Stimulated activated CD8-positive, alpha-beta memory T cell treated with anti-CD3 and anti-CD28 coated beads, Interleukin-2, amount 100 ng/mL, for 48 hours (primary cell): ENCODE data around the gene HOXA5.

ENCODE experiments used
- DNase-seq, 2 donors: peaks; one replicate each; pipeline ENCODE4 v3.0.0-alpha.2; 2020; ENCODE audit warnings: low read depth in 2 of 2

Gene HOXA5

DNA sequence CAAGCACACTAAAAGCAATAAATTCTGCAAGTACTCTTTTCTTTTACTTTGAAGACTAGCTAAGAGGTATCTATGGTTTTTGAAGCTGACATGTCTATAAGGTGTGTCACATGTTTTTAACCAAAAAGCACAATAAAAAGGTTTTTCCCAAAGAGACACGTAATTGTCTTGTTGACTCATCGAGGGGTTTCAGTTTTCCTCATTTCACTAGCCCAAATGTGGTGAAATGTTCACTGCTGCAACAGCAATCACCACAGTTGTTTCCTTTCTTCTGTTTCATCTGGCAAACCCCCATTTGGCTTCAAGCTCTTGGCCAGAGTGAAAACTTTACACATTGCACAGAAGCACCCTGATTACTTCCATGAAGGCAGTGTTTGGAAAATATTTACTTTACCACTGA, 9.1 kb downstream of the HOXA5 start:
- DNase-seq = no peak

DNA sequence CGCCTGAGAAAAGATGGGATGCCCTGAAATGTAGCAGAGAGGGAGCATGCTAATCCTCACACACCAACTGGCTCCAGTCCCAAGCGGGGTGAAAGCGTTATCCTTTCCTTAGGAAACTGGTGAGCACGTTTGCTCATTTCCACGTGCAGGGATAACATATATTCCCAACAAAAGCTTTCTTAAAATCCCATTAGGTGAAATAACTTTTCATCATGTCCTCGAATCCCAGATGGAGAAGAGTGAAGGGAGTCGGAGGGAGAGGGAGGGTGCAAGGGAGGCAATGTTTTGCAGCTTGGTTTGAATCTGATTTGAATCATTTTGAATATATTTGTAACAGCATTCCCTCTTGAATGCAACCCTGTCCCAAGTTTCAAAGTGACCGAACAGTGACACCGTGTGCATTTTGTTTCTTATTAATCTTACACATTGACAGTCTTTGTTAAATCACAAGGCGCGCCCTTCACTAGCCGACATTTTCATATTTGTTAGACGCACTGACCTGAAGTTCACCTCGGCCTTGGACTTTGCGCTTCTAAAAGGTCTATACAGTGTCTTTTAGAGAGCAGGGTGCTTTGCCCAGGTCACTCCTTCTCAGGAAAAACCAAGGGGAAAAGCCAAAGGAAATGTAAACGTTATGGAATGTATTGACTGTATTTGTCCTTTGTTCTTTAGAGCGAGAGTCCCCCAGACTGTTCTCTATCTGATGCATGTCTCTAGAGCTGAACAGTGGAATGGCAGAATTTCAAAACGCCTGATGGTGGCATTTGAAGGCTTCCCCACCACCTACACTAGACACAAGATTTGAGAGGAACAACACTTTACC, 9.9 kb downstream of the HOXA5 start:
- no peak for DNase-seq

DNA sequence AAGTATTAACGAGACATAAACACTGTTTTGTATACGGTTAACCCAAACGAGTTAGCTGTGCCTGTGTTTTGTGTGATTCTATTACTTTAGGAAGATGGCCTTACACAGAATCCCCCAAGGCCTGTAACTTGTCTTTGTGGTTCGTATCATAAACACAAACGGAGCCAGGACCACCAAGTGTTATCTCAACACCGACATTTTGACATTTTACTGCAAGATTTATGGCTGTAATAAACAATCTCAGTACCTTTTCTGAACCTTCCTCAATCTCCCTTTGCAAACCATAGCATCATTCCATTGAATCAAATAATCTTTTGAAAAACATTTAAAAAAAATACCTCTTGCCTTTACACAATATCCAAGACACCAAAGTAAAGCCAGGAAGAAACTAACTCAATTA, 10.5 kb downstream of the HOXA5 start:
- no peak for DNase-seq

DNA sequence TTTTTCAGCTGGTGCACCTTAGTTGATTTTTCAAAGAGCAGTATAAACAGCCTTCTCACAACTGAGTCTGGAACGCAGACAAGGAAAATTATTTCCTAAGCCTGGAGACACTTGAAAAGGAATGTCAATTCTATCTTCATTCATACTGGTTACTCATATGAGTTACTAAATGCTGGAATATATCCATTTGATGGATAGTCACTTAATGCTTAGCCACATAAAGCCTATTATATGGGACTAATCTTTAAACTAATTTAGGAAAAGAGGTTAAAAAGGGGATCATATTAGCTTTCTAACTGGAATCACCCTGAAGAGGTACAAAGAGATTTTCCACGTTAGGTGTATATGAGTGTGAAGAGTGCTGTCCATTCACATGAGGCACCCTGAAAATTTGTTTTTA, 11.3 kb downstream of the HOXA5 start:
- no peak for DNase-seq

DNA sequence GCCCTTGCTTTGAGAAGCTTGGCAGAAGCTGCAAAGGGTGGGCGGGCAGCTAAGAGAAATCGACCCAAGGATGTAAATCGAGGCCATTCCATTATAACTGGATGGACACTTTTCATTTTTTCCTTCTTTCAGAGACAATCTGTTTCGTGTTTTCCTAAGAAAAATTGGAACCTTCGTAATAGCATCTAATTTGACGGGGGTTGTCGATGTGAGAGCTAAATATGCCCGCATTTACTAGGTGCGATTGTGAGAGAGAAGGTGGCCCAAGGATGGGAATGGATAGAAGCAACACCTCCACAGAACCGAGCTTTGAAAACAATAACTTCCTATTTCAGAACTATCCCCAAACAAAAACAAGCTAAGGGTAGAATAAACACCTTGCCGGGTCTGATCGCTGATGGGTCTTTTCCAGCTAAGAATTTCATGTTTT, 12.1 kb downstream of the HOXA5 start:
- no peak for DNase-seq

DNA sequence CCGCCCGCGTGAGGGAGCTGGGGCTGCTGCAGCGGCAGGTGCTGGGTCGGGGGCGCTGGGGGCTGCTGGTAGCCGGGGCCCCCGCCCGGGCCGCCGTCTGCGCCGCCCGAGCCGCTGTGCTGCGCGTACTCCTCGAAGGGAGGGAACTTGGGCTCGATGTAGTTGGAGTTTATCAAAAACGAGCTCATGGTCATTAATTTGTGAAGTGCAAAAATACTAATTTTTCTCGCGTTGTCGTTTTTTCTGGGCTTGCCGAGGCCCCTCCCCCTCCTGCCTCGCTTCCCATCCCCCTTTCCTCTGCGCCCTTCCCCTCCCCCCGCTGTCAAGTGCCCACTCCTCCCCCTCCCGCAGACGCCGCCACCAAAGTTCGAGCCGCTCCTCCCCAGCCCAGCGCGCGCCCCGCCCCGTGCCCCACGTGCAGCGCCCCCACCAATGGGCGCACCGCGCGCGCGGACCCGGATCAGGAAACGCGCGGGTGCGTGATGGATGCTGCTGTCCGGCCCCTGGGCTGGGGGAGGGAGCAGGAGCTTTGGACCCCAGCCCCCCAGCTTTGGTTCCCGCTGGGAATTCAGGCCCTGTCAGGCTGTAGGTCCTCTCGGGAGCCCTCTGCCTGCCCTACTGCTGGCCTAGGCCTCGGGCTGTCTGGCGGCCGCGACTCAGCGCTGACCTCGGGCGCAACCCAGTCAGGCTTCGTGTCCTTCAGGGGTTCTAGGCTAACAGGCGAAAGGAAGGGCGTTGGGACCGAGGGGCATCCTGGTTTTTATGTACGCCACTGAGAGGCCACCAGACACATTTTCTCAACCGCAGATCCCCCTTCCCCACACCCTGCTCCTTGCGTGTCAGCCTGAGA, 12.7 kb downstream of the HOXA5 start, which contains the start of gene HOXA4:
Gene HOXA4 (minus strand): TSS at position 218 of the 850 bp plus-strand sequence. CDS start 24 bp downstream, at position 194.
- DNase-seq = peak; percentile 36 to 60

DNA sequence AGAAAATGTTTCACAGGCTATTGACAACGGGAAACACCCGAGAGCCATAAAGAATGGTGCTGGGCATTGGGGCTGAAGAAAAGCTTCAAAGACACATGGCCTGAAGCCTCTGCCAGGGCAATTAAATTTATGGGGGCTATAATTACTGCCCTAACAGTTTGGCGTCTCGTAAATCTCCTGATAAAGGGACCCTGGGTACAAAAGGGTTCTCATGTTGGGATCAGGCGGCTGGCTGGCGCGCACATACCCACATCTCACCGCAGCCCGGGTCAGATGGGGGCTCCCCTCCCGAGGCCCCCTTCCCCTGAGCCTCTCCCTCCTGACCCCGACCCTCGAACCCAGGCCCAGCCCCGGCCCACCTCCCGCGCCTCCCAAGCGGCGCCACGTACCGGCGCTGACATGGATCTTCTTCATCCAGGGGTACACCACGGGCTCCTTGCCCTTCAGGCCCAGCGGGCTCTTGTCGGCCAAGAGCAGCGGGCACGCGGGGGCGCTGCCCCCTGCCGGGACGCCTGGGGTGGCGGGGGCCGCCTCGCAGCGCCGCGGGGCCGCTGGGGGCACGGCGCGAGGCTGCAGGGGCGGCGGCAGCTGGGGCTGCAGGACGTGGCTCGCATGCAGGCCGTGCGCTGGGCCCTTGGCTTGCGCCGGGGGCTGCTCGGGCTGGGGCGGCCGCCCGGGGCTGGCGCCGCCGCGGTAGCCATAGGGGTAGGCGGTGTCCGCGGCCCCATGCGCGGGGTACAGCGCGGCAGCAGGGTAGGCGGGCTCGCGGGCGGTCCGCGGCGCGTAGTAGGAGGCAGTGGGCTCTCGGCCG, 13.5 kb downstream of the HOXA5 start:
- no peak for DNase-seq

DNA sequence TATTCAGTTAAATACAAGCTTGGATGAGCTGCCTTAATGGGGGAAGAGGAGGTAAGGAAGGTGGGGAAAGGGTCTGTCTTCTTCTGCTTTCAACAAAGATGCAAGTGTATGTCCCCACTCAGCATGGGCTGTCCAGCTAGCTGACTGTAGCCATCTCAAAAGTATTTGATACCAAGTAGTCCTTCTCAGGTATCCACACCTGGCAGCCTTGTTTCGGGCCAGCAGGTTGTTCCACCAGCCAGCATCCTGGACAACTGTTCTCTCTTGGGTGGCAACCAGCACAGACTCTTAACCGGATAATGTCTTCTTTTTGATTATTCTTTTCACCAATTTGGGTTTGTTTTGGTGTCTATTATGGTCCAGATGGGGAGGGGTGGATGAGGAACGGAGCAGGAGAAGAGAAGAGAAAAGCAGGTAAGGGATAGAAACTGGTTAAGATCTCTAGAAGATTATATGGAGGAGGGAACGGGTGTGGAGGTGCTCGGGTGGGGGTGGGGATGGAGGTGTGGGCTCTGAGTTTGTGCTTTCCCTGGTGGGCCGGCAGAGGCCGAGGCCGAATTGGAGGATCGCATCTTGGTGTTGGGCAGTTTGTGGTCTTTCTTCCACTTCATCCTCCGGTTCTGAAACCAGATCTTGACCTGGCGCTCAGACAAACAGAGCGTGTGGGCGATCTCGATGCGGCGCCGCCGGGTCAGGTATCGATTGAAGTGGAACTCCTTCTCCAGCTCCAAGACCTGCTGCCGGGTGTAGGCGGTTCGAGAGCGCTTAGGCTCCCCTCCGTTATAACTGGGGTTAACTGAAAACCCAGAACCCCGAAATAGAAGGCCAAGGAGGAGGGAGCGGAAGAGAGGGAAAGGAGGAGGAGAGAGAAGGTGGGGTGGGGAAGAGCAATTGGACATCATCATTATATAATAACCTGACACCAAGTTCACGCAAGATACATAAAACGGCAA, 14.4 kb downstream of the HOXA5 start:
- DNase-seq = no peak

DNA sequence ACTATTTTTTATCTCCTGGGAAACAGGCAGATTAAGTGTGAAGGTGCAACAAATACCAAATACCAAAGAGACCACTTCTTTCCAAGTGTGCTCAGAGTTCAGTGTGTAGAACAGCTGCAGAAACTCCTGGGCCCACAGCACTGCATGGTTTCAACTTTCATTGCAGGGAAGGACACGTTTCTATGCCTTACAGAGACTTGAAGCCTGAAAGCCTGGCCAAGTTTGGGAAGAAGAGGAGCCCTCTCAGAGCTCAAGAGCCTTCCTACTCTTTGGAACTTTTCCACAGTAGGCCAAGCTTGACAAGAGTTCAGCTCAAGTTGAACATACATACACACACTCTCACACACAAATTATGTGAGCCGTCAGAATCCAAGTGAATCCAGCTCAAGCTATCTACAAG, 15.4 kb downstream of the HOXA5 start:
- no peak for DNase-seq

DNA sequence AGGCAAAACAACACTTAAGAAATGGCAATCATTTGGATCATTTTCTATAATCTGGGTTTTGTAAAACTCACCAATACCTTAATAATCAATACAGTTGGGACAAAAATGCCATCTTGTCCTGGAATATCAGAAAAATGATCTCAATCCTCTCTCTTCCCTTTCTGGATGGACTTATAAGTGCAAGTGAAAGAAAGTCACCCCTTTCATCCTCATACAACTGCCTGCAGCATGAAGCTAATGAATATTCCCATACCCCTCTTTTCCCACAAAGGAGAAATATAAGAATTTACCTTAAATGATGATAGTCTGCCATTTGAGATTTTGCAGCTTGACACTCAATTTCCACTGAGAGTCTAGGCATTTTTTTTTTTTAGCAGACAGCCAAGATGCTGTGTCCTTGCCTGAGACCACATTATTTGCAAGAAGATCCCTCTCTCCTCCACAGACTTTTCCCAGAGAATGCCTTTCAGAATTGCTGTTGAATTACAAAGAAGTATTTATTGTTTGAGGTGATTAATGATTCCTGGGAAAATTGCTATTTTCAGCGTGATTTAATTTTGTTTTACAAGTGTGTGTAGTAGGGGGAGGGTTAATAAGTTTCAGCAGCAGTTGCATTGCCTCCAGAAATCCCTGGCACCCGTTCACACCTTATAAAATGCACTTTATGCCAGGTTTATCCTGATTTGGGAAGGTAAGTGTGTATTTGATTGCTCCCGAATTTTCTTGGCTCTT, 16.7 kb downstream of the HOXA5 start:
- DNase-seq = no peak

DNA sequence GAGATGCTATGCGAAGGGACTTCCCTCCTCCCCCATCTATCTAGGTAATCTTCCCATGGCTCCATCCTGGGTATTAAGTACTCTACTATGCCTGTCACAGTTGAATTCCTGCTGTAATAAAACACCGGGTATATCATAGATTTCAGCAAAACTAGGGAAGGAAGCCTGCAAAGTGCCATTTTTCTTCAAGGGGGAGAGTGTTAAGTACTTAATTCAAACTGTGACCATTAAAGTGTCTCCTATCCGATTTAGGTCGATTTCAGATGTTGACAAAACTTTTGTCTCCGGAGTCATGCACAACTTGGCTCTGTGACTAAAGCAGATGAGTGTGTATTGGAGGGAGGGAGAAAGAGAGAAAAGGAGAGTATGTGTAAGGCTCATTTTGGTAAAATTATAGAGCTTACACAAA, 17.5 kb downstream of the HOXA5 start:
- DNase-seq = no peak

DNA sequence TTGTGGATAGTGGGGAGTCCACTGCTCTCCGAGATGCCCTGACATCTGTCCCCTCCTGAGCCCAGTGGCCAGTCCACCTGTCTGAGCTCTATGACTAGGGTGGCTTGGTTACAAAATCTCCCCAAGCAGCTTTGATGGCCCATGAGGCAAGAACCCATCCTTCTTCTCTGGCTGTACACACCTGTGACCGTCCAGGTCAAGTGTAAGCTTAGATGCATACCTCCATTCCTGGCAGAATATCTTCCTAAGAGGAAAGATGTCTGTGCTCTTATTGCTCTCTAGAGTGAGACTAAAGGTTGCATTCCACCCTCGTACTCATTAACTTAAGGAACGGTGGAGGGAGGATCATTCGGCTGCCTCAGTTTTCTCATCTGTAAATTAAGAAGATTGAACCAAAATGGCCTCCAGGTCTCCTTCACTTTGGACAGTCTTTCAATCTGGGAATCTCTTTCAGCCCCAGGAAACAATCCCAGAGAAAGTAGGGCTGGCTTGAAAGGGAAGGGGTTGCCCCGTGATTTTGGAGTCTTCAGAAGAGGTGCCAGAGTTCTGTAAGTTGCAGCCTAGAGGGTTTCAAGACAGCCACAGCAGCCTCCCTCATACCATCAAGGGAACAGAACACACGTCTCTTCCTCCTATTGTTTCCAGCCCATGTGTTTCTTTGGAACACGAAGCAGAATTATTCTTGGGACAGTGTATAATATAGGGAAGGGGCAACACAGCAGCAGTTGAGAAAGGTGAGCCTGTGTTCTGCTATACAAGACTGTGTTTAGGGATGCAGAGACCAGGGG, 18.4 kb downstream of the HOXA5 start:
- DNase-seq = no peak

DNA sequence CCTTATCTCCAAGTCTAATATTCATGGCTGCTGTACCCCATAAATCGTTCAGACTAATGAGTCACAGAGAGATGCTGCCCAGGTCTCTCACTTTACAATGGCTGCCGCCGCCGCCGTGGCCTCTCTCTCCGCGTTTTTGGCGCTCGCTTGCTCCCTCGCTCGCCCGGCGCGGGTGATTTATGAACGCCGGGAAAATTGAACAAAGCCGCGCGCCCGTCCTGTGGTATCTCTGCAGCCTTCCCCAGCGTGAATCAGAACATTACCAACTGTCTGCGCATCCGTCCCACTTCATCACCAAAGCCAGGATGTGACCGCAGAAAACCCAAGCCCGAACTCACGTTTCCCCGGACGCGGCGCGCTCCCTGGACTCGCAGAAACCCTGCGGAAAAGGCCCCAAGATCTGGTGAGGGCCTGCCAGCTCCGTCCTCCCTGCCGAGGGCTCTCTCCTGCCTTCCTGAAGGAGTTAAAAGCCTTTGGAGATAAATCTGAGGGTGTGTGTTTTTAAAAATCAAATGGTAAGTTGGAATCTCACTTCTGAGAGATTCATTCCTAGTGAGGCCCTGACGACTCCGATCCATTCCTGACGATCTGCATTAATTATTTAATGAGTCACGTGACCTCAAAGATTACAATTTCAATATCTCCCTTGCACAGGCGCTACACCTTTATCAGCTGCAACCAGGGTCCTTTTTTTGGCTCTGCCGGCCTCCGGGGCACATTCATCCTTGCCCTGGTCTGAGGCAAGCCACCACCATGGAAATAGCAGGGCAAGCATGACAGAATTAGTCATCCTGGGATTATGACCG, 19.2 kb downstream of the HOXA5 start:
- no peak for DNase-seq

DNA sequence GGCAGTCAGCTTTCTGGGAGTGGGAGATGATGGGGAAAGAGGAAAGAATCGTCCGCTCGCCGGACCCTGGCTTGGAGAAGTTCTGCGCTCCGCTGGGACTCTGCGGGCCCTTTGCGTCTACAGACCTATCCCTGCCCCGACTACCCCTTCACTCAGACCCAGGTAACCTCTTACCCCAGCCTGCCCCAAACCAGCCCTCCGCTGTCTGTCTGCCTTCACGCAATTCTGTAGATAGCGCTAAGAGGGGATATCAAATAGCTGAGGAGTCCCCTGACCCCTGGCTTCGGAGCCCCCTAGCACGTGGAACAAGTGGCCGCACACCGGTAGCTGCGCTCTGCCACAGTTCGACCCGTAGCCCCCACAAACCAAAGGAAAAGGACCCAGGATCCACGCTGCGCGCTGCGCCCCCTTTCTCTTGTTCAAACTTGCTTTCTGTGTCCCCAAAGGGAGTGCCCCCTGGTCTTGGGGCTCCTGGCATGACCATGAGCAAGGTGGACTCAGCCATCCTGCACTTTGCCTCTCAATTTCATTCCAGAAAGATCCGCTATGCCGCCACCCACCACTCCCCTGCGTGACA, 19.9 kb downstream of the HOXA5 start:
- no peak for DNase-seq

DNA sequence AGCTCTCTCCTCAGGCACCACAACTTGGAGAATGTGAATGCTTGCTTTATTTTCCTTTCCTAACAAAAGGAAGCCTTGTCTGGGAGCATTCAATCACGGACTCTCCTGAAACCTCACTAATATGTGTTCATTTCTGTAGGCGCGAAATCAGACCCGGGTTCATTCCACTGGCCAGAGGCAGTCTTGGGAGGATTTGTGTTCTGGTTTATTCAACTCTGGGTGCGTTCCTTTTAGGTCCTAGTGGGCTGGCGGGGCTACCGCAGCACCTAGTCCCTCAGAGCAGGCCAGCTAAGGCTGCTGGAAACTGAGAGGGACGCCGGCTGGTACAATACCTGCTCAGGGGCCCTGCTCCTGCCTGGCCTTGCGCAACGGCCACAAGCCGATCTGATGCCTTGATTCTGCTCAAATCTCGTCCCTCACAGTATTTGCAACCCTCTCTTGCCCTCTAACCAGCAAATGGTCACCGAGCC, 20.4 kb downstream of the HOXA5 start:
- no peak for DNase-seq

DNA sequence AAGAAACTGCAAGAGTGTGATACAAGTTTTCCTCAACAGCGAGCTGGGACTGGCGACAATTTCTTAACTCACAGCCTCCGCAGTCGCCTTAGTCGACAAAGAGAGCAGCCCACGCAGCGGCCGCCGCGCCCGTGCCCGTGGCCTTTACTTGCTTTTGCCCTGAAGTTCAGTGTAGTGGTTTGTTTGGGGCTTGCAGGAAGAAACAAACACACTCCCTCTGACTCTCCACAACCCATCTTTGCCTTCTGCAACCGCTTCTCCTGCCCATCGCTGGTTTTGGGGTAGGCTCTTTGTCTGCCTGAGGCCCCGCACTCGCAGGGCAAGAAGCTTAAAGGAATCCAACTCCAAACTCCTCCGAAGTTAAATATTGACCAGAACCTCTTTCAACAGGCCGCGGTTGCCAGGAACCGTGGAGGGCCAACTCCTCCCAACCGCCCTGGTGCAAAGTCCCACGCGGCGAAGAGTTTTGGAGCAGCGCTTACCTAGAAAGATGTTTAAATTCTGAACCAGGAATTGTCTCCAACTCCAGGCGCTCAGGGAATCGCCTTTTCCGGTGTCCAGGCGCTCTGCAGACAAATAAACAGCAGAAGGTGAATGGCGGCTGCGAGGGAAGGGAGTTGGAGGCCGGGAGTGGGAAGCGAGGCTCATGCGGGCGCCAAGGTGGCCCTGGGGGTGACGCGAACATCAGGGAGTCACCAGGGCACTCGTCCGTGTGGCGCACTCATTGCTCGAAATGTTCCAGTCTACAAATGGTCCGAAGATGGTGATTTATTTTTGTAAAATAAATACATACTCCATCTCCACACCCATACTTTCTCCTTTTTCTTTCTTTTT, 21.2 kb downstream of the HOXA5 start:
- DNase-seq = no peak

DNA sequence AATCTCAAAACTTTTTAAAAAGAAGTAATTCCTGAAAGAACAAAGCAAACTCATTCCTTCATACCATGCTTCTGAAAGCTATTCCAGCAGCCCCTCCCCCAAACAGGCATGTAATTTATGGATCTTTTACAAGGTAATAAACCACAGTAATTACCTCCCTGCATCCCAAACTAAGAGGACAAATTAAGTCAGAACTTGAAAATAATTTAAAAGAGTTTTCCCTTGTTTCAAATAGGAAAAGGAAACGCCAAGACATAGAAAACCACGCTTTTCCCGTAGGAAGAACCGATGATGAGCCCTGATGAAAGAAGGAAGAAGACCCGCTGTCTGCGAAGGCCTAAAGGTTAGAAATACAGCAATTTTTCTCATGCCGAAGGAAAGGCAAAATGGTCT, 21.8 kb downstream of the HOXA5 start:
- no peak for DNase-seq
